ENCODE measurements around the gene SPNS3.

DNA sequence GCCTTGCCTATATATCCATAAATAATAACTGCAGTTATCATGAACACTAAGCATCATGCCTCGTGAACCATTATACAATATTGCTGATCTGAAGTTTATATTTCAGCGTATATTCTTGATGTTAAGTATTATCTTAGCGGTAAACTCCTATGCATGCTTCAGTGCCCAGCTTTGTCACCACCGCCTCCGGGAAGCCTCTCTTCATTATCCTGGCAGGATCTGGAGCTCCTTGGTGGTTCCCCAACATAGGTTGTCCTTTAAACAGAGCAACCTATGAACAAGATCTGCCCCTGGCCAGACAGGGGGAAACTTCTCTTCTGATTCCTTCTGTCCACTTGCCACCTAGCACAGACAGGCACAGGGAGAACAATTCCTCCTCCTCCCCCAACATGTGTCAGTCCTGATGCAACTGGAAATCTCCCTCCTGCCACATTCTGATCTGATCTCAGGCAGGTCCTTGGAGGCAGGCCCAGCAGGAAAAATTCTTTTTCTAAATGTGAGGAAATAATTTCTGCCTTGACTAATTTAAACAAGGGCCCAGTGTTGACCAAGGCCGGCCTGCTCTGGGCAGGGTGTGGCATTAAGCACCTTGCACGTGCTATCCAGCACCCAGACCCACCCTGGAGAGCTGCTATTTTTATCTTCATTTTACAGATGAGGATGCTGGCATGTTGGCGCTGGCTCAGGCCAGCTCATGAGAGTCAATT is 87.3 kb downstream of the SPNS3 start:
- TF ChIP-seq CTCF (IDR thresholded peaks at IDR 0.05) (no peak), POLR2A (IDR thresholded peaks at IDR 0.05) (no peak), EP300 (IDR thresholded peaks at IDR 0.05) (no peak), POLR2AphosphoS5 (IDR thresholded peaks at IDR 0.05) (no peak)

All from gastroesophageal sphincter (tissue), 3 donors.